HUES48 (cell line): Measurements from ENCODE around the gene MCF2L2.

Experiments
- H3K27ac ChIP-seq: one replicate; pipeline ENCODE4 v1.7.0; 2013; ENCODE audit warnings: low read depth, low read length, inconsistent platforms
- H3K27me3 ChIP-seq: 2 replicates; pipeline ENCODE4 v1.6.1; 2013; ENCODE audit warnings: mild to moderate bottlenecking, low read length; ENCODE audit not compliant: control insufficient read depth, insufficient read depth
- H3K36me3 ChIP-seq: 2 replicates; pipeline ENCODE4 v1.6.1; 2013; ENCODE audit warnings: low read length; ENCODE audit not compliant: control insufficient read depth, insufficient read depth
- H3K4me1 ChIP-seq: 2 replicates; pipeline ENCODE4 v1.6.1; 2013; ENCODE audit warnings: mild to moderate bottlenecking, low read length; ENCODE audit not compliant: control insufficient read depth, insufficient read depth
- H3K4me3 ChIP-seq: 2 replicates; pipeline ENCODE4 v1.5.1; 2013; ENCODE audit warnings: mild to moderate bottlenecking, low read depth, low read length
- H3K9ac ChIP-seq: 2 replicates; pipeline ENCODE4 v1.6.1; 2013; ENCODE audit warnings: mild to moderate bottlenecking, low read depth, low read length, moderate library complexity
- H3K9me3 ChIP-seq: 2 replicates; pipeline ENCODE4 v1.6.1; 2013; ENCODE audit warnings: low read length; ENCODE audit not compliant: control insufficient read depth, insufficient read depth

MCF2L2 gene

DNA sequence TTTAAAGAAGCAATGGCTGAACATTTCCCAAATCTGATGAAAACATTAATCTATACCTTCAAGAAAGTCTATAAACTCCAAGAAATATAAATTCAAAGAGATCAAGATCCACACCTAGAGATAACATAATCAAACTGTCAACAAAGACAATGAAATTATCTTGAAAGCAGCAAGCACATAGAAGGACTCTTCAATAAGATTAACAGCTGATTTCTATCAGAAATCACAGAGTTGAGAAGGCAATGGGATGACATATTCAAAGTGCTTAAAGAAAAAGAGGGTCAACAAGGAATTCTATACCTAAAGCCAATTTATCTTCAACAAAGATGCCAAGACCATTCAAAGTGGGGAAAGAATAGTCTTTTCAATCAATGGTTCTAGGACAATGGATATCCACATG, 224.7 kb downstream of the MCF2L2 start:
- H3K36me3 ChIP-seq: no peaks in the 10 kb centered on the region
- no peak overlapping the region for H3K4me3 ChIP-seq
- no peaks in the 10 kb centered on the region for H3K27me3 ChIP-seq
- no peak overlapping the region for H3K27ac ChIP-seq
- H3K4me1 ChIP-seq: no peaks in the 10 kb centered on the region
- H3K9me3 ChIP-seq: peaks cover 4% of the 10 kb centered on the region; the same call in 1 of the 2 replicates
- H3K9ac ChIP-seq: no peak overlapping the region

DNA sequence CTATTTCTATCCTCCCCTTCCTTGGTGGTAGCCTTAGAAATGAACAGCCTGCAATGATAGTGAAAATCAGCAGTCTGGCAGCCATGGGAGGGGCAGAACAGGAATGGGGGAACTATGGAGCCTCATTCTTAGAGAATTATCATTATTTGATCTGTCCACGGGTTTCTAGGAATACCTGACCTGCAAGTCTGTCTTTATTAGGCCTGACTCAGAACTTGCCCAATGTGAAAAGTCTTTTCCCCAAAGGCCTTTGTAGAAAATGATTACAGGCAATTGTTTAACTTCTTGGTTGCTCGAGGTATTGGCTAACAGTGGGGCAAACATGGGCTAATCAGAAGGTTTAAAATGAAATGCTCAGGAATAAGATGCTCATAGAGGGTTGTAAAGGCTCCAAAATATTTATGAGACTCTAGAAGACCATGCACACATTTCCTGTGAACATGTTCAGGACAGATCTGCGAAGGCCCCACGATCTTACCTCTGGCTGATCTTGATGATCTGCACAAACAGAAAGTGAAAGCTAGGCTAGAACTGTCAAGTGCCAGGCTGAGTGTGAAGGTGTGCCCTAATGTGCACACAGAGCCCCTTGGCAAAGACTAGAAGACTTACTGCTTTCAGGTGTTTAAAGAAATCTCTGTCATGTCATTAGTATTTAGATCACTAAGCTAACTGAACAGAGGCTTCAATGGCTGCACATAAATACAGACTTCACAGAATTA, 226.3 kb downstream of the MCF2L2 start:
- no peaks in the 10 kb centered on the region for H3K36me3 ChIP-seq
- H3K27ac ChIP-seq: no peak overlapping the region
- H3K27me3 ChIP-seq: no peaks in the 10 kb centered on the region
- no peak overlapping the region for H3K4me3 ChIP-seq
- peaks cover 4% of the 10 kb centered on the region; the same call in 1 of the 2 replicates for H3K9me3 ChIP-seq
- no peak overlapping the region for H3K9ac ChIP-seq
- H3K4me1 ChIP-seq: no peaks in the 10 kb centered on the region

DNA sequence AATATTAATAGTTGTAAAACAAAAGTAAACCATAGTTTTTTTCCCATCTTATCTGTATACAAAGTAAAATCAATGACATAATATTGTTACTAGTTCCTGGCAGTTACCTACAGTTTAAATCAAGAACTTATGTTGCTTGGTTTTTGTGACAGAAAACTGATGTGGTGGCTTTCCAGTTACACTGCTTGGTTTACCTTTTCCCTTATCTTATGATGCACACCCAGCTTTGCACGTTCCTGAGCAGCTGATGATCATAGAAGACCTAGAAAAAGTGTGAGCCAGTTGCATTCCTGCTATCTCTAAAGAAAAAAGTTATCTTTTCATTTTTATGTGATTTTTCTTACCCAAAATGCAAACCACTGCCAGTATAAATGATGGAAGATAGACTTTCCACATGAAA, 229.5 kb downstream of the MCF2L2 start:
- no peaks in the 10 kb centered on the region for H3K36me3 ChIP-seq
- H3K4me3 ChIP-seq: no peak overlapping the region
- no peaks in the 10 kb centered on the region for H3K27me3 ChIP-seq
- H3K9ac ChIP-seq: no peak overlapping the region
- H3K9me3 ChIP-seq: peaks cover 4% of the 10 kb centered on the region; the same call in 1 of the 2 replicates
- no peaks in the 10 kb centered on the region for H3K4me1 ChIP-seq
- no peak overlapping the region for H3K27ac ChIP-seq

DNA sequence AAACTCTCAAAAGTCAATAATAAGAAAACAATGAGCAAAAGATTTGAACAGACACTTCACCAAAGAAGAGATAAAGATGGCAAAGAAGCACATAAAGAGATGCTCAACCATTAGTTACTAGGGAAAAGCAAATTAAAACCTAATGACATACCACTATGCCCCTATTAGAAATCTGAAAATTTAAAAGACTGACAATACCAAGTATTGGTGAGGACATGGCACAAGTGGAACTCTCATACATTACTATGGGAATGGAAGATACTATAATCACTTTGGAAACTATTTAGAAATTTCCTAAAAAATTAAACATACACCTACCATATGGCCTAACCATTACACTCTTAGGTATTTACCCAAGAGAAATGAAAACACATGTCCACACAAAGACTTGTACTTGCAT, 230.7 kb downstream of the MCF2L2 start:
- H3K27ac ChIP-seq: no peak overlapping the region
- no peak overlapping the region for H3K4me3 ChIP-seq
- no peak overlapping the region for H3K9ac ChIP-seq
- H3K9me3 ChIP-seq: no peaks in the 10 kb centered on the region
- no peaks in the 10 kb centered on the region for H3K4me1 ChIP-seq
- no peaks in the 10 kb centered on the region for H3K36me3 ChIP-seq
- H3K27me3 ChIP-seq: no peaks in the 10 kb centered on the region

DNA sequence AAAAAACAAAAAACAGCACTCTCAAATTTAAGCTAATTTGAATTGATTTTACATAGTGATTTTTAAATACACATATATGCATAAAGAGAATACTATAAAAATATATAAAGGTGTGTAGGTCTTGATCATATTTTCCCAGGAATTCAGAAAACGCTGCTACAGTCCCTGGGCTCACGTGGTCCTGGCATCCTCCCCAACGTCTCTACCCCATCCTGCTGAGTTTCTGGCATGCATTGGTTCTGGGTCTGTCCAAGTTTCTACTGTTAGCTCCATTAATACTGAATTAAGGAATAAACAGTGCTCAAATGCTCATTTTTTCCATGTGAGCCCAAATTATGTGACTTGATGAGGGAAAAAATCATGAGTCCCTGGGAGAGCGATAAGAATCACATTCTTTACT, 233.2 kb downstream of the MCF2L2 start:
- no peaks in the 10 kb centered on the region for H3K4me1 ChIP-seq
- H3K9me3 ChIP-seq: no peaks in the 10 kb centered on the region
- H3K36me3 ChIP-seq: no peaks in the 10 kb centered on the region

DNA sequence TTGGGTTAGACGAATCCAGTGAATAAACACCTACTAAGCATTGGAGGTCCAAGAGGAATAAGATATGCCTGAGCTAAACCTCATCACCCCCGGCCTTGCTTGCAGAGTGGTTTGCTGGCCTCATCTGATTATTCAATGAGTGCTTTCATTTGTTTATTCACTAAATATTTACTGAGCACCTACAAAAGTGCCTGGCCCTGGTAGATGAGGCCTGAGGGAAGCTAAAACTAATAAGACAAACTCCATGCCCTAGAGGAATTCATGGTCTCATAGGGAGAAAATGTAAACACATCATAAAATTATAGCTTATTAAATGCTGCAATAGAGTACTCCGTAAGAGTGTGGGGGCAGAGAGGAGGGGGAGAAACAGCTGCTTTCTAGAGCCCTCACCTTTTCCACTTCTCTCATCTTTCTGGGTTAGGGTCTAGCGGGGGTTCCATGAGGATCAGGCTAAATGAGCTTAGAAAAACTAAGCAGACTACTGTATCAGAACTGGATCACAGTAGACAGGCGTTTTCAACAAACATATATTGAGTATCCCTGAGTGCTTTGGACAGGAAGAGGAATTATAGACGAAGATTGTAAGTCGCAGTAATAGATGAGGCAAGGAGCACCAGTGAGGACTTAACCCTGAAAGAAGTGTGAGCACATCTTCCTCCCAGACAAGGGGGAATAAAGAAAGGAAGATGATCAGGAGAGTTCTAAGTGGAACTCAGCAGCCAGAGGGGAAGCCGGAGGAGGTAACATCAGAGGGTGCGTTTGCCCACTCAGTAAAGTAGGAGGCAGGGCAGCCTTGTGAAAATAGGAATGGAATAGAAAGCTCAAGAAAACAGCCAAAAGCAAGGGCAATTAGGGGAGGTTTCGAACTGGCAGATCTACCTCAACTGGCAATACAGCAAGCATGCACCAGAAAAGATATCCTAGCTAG, 234.4 kb downstream of the MCF2L2 start:
- H3K9ac ChIP-seq: no peak overlapping the region
- H3K4me1 ChIP-seq: no peaks in the 10 kb centered on the region

More for the DNA sequence above, 233.2 kb downstream of the MCF2L2 start:
- no peak overlapping the region for H3K9ac ChIP-seq
- no peak overlapping the region for H3K27ac ChIP-seq
- H3K27me3 ChIP-seq: no peaks in the 10 kb centered on the region
- H3K4me3 ChIP-seq: no peak overlapping the region

DNA sequence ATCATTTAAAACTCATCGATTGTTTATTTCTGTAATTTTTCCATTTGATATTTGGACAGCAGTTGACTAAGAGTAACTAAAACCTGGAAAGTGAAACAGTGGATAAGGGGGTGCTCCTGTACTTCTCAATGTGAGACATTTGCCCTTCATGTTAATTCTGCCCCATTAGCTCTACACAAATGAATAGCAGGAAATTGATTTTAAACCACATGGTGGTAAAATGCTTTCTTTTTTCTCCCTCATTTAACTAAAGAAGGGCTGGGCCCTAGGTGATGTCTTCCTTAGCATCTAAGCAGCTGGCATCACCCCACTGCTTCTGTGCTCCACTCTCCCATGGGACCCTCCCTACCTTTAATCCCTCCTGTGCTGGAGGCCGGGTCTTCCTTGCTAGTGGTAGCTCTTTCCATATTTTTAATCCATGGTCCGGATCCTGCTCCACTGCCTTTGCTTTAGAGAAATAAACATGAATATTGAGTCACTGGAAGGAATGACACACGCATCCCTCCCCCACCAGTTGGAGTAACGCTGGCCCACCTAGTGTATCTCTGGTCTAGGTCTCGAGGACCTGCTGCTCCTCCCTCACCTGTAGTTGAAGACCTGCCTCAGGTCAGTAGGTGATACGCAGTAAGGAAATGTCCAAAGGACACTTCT, 235.6 kb downstream of the MCF2L2 start:
- Histone ChIP-seq H3K9me3 (no peaks in the 10 kb centered on the region), H3K4me1 (no peaks in the 10 kb centered on the region), H3K9ac (no peak overlapping the region), H3K36me3 (no peaks in the 10 kb centered on the region), H3K27me3 (no peaks in the 10 kb centered on the region), H3K4me3 (no peak overlapping the region), H3K27ac (no peak overlapping the region)

More for the DNA sequence above, 234.4 kb downstream of the MCF2L2 start:
- Histone ChIP-seq H3K4me3 (no peak overlapping the region), H3K27ac (no peak overlapping the region), H3K36me3 (no peaks in the 10 kb centered on the region), H3K27me3 (no peaks in the 10 kb centered on the region), H3K9me3 (no peaks in the 10 kb centered on the region)

DNA sequence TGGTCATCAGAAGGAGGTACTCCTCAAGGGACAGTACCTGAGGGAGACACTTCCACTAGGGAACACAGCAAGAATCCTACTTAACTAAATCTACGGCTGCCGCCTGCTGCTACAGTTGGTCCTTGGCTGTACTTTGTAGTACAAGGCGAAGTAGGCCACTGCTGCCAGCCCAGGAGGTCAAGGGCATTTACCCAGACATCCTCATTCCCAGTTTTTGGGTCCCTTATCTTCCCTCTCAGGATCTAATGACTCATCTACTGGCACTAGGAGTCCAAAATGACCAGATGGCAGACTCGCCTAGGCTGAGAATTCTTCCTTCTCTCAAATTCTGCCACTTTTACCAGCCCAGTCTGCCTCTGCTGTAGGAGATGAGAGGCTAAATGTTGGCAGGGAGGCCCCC, 238.8 kb downstream of the MCF2L2 start:
- Histone ChIP-seq H3K27me3 (no peaks in the 10 kb centered on the region), H3K36me3 (no peaks in the 10 kb centered on the region), H3K4me1 (no peaks in the 10 kb centered on the region), H3K27ac (no peak overlapping the region), H3K9me3 (no peaks in the 10 kb centered on the region), H3K4me3 (no peak overlapping the region), H3K9ac (no peak overlapping the region)

DNA sequence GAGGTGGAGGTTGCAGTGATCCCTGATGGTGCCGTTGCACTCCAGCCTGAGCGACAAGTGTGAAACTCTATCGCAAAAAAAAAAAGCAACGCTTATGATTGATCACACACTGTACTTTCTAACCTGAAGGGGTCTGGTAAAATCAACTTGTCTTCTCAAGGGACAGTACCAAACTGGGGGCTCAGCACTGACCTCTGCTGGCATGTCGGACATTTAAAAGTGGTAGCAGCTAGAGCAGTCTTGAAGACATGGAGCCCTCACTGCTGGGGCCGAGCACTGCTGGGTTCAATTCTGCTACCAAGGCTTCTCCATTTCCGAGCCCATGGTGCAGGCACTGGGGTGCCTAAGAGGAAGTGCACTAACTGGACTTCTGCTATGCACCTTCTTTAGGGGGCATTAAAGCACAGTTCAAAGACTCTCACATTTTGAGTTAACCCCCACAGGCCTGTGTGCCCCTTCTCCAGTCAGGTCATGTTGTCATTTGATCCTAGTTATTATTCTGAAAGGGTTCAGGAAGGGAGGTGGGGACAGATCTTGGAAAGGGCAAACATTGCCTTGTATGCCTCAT, 239.4 kb downstream of the MCF2L2 start:
- H3K27me3 ChIP-seq: no peaks in the 10 kb centered on the region
- H3K9ac ChIP-seq: no peak overlapping the region
- no peaks in the 10 kb centered on the region for H3K36me3 ChIP-seq
- no peaks in the 10 kb centered on the region for H3K4me1 ChIP-seq
- H3K9me3 ChIP-seq: no peaks in the 10 kb centered on the region
- H3K4me3 ChIP-seq: no peak overlapping the region
- no peak overlapping the region for H3K27ac ChIP-seq

DNA sequence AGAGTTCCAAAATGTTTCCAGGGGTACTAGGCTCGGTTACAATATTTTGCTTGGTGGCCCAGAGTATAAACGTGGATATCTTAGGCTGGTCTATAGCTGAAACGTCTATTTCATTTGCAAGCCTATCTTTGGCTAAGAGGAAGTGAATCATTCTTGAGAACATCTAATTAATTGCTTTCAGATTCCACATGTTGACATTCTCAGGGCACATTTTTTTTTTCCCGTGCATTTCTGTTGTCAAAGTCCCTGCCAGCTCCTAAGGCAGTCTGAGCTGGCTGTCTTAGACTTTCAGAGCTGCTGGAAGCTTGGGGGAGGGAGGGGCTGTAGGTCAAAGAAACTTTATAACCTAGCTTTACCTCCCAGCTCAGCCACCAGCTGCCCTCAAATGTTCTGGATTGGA, 242.7 kb downstream of the MCF2L2 start:
- Histone ChIP-seq H3K9ac (no peak overlapping the region), H3K36me3 (no peaks in the 10 kb centered on the region), H3K9me3 (no peaks in the 10 kb centered on the region), H3K27me3 (peaks cover 2% of the 10 kb centered on the region), H3K4me3 (no peak overlapping the region), H3K4me1 (no peaks in the 10 kb centered on the region), H3K27ac (no peak overlapping the region)
